DLD1 (cell line): ENCODE measurements around the gene JMJD1C.
"Not testable (repeated sequence)": the region's sequence is repeated elsewhere in the genome, so short reads cannot be mapped to it uniquely, and the experiment has no call there.

Experiments used
- in situ Hi-C: cut with HindIII; loops from 2 replicates; pipeline ENCODE4 v1.10.0; 2017; ENCODE audit warnings: low sequenced_read_pairs

Gene JMJD1C

DNA sequence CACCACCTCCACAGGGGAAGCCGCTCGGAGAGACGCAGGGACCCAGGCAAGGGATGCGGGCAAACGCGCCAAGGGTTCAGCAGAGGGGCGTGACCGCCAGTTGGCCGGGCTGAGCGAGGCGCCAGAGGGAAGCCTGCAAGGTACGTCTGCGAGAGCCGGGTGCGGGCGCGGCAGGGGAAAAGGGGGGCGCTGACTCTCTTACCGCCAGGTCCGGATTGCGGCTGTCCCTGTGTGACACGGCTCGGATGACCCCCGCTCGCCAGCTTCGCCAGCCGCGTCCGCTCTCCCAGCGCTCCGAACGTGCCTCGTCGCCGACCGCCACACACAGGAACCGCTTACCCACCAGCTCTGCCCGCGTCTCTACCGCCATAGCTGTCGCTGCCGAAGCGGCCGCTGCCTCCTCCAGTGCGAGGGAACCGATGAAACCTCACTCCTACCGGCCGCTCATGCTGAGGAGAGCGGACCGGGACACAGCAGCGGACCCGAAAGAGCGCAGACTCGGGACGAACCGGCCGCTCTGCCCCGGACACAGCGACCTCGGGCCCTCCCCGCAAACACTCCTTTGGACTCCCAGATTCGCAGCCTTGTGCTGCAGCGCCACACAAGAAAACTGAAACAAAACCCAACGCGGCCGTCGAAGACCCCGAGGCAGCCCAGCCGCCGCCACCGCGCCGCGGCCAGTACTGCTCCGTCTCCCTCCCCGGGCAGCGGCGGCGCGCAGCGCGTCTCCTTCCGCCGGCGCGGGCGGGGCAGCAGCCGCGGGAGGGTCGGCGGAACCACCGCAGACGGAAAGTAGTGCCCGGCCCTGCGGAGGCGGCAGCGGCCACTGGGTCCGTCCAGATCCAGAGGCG, at the start of gene JMJD1C:
TSS of gene JMJD1C (minus strand) at position 685 of the 851 bp plus-strand sequence. CDS start at position 370, 315 bp downstream.
- in situ Hi-C loops = no loop called here

GRCh38 chr10:63515002-63515763, 49.4 kb upstream of the JMJD1C start:
- in situ Hi-C loops = no loop called here

DNA sequence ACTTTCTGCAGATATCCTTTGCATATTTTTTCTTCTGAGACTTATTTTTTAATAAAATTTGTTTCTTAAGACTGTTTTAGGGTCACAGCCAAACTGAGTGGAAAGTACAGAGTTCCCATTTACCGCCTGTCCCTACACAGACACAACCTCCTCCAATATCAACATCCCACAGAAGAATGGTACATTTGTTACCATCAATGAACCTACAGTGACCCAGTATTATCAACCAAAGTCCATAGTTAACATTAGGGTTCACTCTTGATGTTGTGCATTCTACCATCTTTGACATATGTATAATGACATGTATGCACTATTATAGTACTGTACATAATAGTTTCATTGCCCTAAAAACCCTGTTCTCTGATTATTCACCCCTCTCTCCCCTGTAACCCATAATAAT, 40.8 kb upstream of the JMJD1C start:
- in situ Hi-C loops = no loop called here

- in situ Hi-C loops = no loop called here
Measured at GRCh38 chr10:63505562-63505961, 39.8 kb upstream of the JMJD1C start.

- in situ Hi-C loops = no loop called here
Measured at GRCh38 chr10:63504145-63504881, 38.5 kb upstream of the JMJD1C start.

GRCh38 chr10:63503395-63503794, 37.6 kb upstream of the JMJD1C start:
- in situ Hi-C loops = no loop called here

DNA sequence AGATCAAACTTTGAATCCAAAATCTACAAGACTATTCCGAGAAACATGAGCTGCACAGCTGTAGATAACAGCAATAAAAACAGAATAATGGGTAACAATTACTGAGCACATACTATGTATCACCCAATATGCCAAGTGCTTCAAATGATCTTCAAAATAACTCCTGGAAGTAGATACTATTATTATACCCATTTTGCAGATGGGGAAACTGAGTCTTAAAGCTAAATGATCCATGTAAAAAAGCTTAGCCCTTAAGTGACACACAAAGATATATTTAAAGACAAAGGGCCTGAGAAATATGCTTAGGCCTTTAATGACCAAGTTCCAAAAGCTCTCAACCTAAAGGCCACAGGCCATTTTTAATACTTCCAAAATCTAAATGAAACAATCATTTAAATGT, 37.1 kb upstream of the JMJD1C start:
- in situ Hi-C loops = no loop called here

GRCh38 chr10:63501954-63502353, 36.2 kb upstream of the JMJD1C start:
- in situ Hi-C loops = no loop called here

DNA sequence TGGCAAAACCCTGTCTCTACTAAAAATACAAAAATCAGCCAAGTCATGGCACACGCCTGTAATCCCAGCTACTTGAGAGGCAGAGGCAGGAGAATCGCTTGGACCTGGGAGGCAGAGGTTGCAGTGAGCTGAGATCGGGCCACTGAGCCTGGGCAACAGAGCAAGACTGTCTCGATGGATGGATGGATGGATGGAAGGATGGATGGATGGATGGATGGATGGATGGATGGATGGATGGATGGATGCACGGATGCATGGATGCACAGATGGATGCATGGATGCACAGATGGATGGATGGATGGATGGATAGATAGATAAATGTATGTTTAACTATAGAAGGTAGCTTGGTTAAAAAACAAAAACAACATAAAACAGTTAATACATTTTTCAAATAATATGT, 34.8 kb upstream of the JMJD1C start:
- in situ Hi-C loops = not testable (repeated sequence)

- in situ Hi-C loops = no loop called here
Measured at GRCh38 chr10:63498665-63499064, 32.9 kb upstream of the JMJD1C start.

DNA sequence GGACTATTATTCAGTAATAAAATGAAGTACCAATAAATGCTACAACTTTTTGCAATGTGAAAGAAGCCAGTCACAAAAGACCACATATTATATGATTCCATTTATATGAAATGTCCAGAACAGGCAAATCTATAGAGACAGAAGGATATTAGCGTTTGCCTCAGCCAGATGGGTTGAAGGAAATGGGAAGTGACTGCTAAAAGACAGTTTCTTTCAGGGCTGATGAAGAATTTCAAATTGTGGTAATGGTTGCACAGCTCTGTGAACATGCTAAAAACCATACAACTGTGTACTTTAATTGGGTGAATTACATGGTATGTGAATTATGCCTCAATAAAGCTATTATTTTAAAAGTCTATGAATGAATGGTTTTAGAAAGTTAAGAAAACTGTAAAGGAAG, 31.5 kb upstream of the JMJD1C start:
- in situ Hi-C loops = no loop called here

GRCh38 chr10:63496561-63496960, 30.8 kb upstream of the JMJD1C start:
- in situ Hi-C loops = no loop called here

DNA sequence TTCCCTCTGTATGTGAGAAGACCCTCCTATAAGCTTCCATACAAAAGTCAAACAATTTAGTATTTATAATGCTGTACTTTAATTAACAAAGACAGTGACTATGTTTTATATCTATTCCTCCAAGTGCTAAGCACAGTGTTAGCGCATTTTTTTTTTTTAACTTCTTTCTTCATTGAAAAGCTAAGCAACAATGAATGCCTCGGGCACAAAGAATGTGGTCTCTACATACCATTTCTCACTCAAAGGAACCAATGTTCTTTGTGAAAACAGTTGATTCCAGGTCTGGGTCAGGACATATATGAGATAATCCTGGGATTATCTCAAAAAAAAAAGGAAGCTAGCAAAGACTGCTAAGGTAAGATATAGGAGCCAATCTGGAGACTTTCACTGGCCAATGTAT, 29.2 kb upstream of the JMJD1C start:
- in situ Hi-C loops = no loop called here

- in situ Hi-C loops = no loop called here
Measured at GRCh38 chr10:63493004-63493403, 27.2 kb upstream of the JMJD1C start.

GRCh38 chr10:63492317-63492690, 26.5 kb upstream of the JMJD1C start:
- in situ Hi-C loops = not testable (repeated sequence)

GRCh38 chr10:63491588-63492316, 26.0 kb upstream of the JMJD1C start:
- in situ Hi-C loops = no loop called here

DNA sequence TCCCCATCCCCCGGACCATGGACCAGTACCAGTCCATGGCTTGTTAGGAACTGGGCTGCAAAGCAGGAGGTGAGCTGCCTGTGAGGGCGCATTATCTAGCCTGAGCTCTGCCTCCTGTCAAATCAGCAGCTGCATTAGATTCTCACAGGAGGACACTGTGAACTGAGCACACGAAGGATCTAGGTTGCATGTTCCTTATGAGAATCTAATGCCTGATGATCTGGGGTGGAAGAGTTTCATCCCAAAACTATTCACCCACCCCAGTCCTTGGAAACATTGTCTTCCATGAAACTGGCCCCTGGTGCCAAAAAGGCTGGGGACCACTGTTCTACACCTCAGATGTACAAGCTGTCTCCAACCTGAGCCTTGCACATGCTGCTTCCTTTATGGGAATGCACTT, 24.1 kb upstream of the JMJD1C start:
- in situ Hi-C loops = no loop called here

DNA sequence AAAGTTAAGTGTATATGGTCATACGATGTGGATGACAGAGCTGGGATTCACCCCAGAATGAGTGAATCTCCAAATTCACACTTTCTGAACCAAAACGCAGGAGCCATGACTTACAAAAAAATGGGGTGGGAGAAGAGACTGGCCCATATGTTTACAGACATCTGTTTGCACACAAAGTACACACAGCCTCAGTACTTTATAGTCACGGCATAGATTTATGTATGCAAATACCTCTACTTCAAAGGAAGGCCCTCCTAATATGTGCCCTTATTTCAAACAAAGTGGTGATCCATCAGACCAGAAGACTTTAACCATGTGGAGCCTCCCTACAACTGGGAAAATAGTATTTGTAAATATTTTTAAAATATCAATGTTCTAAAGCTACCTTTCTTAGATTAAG, 22.2 kb upstream of the JMJD1C start:
- in situ Hi-C loops = no loop called here

DNA sequence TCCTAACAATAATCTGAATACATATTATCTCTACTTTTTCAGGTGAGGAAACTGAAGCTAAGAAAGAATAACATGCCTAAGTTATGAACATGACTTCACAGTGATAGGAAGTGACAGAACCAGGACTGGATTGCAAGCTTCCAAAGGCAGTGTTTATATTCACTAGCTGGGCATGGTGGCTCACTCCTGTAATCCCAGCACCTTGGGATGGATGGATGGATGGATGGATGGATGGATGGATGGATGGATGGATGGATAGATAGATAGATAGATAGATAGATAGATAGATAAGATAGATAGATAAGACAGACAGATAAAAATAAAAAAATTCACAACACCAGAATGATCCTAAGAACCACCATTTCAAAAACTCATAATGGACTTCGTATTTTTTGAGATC, 18.2 kb upstream of the JMJD1C start:
- in situ Hi-C loops = no loop called here

DNA sequence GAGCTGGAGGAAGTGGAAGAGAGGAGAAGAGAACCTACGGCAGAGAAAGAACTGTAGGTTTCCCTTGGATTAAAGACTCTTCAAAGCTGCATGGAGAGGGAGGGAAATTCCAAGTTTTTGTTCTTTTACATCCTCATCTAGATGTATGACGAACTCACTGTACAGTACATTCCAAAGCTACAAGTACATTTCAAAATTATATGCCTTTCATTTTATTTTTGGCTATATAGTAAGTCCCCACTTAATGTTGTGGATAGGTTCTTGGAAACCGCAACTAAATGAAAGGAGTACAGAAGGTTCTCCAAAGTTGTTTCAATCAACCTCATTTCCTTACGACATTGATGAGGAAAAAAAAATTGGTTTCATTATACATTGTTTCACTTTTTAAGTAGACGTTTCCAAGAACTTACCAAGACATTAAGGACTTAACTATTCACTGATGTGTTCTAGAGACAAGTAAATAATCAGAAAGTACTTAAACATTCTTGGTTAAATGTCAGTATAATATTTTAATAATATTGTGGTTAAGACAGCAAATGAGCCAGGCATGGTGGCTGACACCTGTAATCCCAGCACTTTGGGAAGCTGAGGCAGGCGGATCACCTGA, 16.1 kb upstream of the JMJD1C start:
- in situ Hi-C loops = no loop called here
